SK-N-SH (cell line): ENCODE results near the gene BTRC.

Experiments
- CTCF ChIP-seq: fragments of 200-600 bp; sonication (generic); IDR thresholded peaks from 2 replicates; pipeline ENCODE4 v1.6.1; 2017; ENCODE audit warnings: antibody characterized with exemption, mild to moderate bottlenecking, moderate library complexity
- EZH2phosphoT487 ChIP-seq: fragments of 200-600 bp; sonication (generic); IDR thresholded peaks from 2 replicates; pipeline ENCODE4 v1.6.1; 2017; ENCODE audit warnings: low read depth, mixed run types, mild to moderate bottlenecking, antibody characterized with exemption, moderate library complexity, borderline replicate concordance
- GATA2 ChIP-seq: sonication (generic); formaldehyde crosslinking; IDR thresholded peaks from 2 replicates; pipeline ENCODE4 v1.5.0; 2020; ENCODE audit warnings: mild to moderate bottlenecking, missing genetic modification reagents
- PBX3 ChIP-seq: IDR thresholded peaks from 2 replicates; pipeline ENCODE4; 2012
- REST ChIP-seq: IDR thresholded peaks from 2 replicates; pipeline ENCODE4 v1.6.1; 2012; ENCODE audit warnings: mild to moderate bottlenecking, low read depth, low read length, moderate library complexity
- USF1 ChIP-seq: IDR thresholded peaks from 2 replicates; pipeline ENCODE4 v1.4.0; 2012; ENCODE audit warnings: low read depth, borderline replicate concordance

- TF ChIP-seq CTCF (no peak), USF1 (no peak), GATA2 (CRISPR knock-in tag) (no peak), REST (no peak), PBX3 (no peak), EZH2phosphoT487 (no peak)
Measured at GRCh38 chr10:101563497-101564040, 209.6 kb downstream of the BTRC start.
